HUES48 (cell line): ENCODE measurements around the gene AGR2.

ENCODE experiments used
- H3K27ac ChIP-seq: one replicate; pipeline ENCODE4 v1.7.0; 2013; ENCODE audit warnings: low read depth, low read length, inconsistent platforms
- H3K27me3 ChIP-seq: 2 replicates; pipeline ENCODE4 v1.6.1; 2013; ENCODE audit warnings: mild to moderate bottlenecking, low read length; ENCODE audit not compliant: control insufficient read depth, insufficient read depth
- H3K36me3 ChIP-seq: 2 replicates; pipeline ENCODE4 v1.6.1; 2013; ENCODE audit warnings: low read length; ENCODE audit not compliant: control insufficient read depth, insufficient read depth
- H3K4me1 ChIP-seq: 2 replicates; pipeline ENCODE4 v1.6.1; 2013; ENCODE audit warnings: mild to moderate bottlenecking, low read length; ENCODE audit not compliant: control insufficient read depth, insufficient read depth
- H3K4me3 ChIP-seq: 2 replicates; pipeline ENCODE4 v1.5.1; 2013; ENCODE audit warnings: mild to moderate bottlenecking, low read depth, low read length
- H3K9ac ChIP-seq: 2 replicates; pipeline ENCODE4 v1.6.1; 2013; ENCODE audit warnings: mild to moderate bottlenecking, low read depth, low read length, moderate library complexity
- H3K9me3 ChIP-seq: 2 replicates; pipeline ENCODE4 v1.6.1; 2013; ENCODE audit warnings: low read length; ENCODE audit not compliant: control insufficient read depth, insufficient read depth

AGR2 gene

DNA sequence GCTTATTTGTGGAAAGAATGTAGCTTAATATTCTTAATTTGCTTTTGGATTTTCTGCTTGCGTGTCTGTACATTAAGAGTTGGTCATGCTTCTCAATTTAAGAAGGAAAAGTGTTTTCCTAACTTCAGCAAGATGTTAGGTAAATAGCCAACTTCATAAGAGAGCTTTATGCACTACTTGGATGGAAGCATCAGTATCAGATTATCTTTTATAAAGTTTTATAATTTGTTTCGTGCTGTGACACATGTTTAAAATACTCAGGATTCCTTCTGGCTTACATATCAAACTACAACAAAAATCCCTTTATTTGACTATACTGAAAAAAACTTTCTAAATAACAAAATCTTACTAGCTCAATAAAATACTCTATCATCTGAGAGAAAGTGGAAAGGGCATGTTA lies 34.8 kb upstream of the AGR2 start:
- no peaks in the 10 kb centered on the region for H3K36me3 ChIP-seq
- H3K27ac ChIP-seq = no peak overlapping the region
- no peaks in the 10 kb centered on the region for H3K9me3 ChIP-seq
- H3K4me1 ChIP-seq = no peaks in the 10 kb centered on the region
- no peaks in the 10 kb centered on the region for H3K27me3 ChIP-seq
- no peak overlapping the region for H3K4me3 ChIP-seq
- H3K9ac ChIP-seq = no peak overlapping the region

DNA sequence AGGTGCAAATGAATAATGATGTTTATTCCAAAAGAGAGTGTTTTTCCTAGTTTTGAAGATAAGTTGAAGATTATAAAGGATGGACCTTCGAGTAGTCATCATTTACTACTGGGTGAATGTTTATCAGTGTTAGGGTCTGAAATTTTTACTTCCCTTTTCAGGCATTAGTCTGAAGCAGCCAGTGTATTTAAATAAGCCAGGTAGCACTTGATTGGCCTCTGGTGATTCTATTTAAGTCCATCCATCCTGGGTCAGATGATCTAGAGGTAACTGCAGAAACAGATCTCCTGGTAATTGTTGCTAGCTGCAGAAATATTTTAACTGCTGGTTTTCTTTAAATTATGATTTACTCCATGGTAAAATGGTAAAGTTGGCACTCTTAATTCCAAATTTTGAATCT lies 34.1 kb upstream of the AGR2 start:
- Histone ChIP-seq H3K4me3 (no peak overlapping the region), H3K36me3 (no peaks in the 10 kb centered on the region), H3K9me3 (no peaks in the 10 kb centered on the region), H3K27ac (no peak overlapping the region), H3K4me1 (no peaks in the 10 kb centered on the region), H3K27me3 (no peaks in the 10 kb centered on the region), H3K9ac (no peak overlapping the region)

DNA sequence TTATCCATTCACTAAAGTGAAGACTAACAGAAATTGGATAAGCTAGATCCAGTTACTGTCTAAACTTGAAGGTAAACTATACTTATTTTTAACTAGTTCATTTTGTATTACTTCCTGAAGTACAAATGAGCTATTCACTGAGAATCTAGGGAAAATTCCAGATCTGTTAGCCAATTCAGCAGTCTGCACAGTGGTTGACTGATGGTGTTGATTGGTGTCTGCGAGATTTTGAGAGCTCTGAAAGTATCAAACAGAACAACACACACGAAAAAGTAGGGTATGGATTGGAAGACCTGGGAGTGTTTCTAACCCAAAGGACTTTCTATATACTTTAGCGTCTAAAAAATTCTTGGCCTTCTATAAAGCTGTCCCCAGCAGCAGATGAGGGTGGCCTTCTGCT lies 33.6 kb upstream of the AGR2 start:
- H3K4me1 ChIP-seq = no peaks in the 10 kb centered on the region
- H3K9me3 ChIP-seq = no peaks in the 10 kb centered on the region
- H3K4me3 ChIP-seq = no peak overlapping the region
- no peaks in the 10 kb centered on the region for H3K36me3 ChIP-seq
- H3K9ac ChIP-seq = no peak overlapping the region
- H3K27me3 ChIP-seq = no peaks in the 10 kb centered on the region
- no peak overlapping the region for H3K27ac ChIP-seq

DNA sequence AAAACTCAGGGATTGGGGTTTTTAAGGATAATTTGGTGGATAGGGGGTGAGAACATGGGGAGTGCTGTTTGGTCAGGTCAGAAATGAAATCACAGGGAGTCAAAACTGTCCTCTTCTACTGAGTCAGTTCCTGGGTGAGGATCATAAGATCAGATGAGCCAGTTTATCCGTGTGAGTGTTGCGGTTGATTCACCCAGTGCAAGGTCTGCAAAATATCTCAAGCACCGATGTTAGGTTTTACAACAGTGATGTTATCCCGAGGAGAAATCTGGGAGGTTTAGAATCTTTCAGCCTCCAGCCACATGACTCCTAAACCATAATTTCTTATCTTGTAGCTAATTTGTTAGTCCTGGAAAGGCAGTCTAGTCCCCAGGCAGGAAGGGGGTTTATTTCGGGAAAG lies 31.7 kb upstream of the AGR2 start:
- H3K4me3 ChIP-seq = no peak overlapping the region
- no peaks in the 10 kb centered on the region for H3K36me3 ChIP-seq
- H3K27me3 ChIP-seq = no peaks in the 10 kb centered on the region
- no peaks in the 10 kb centered on the region for H3K4me1 ChIP-seq
- H3K9me3 ChIP-seq = no peaks in the 10 kb centered on the region
- no peak overlapping the region for H3K27ac ChIP-seq
- no peak overlapping the region for H3K9ac ChIP-seq

DNA sequence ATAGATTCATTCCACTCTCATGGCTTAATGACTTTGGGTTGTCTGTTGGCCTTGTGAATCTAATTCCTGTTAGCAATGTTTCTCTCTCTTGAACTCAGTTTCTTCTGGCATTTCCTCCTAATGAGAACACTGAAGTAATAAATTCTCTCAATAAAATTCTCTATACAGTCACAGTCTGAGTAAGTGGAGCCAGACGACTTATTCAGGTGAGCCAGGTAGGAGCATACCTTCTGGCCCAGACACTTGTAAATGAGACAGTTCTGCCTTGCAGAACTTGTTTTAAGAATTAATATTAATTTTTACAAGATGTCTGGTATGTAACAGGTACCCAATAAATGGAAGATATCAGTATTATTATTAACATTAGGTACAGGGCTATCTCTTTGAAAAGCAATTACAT lies 28.6 kb upstream of the AGR2 start:
- H3K9me3 ChIP-seq = no peaks in the 10 kb centered on the region
- no peak overlapping the region for H3K4me3 ChIP-seq
- no peak overlapping the region for H3K9ac ChIP-seq
- no peak overlapping the region for H3K27ac ChIP-seq
- no peaks in the 10 kb centered on the region for H3K27me3 ChIP-seq
- no peaks in the 10 kb centered on the region for H3K4me1 ChIP-seq
- no peaks in the 10 kb centered on the region for H3K36me3 ChIP-seq

DNA sequence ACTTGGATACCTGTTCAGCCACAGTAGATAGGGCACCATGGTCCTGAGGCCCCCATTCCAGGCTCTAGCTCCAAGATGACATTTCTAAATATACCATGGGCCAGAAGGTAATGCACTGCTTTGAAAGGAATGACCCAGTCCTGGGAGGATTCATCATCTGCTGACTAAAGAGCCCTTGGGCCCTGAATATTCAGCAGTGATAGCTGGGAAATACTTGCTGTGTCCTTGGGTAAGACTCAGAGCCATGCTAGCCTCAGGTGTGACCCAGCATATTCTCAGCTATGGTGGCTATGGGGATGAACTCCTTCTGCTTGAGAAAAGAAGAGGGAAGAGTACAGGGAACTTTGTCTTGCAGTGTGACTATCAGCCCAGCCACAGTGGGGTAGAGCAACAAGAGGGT lies 21.3 kb upstream of the AGR2 start:
- Histone ChIP-seq H3K36me3 (no peaks in the 10 kb centered on the region), H3K9me3 (no peaks in the 10 kb centered on the region), H3K27ac (no peak overlapping the region), H3K4me1 (no peaks in the 10 kb centered on the region), H3K9ac (no peak overlapping the region), H3K4me3 (no peak overlapping the region), H3K27me3 (no peaks in the 10 kb centered on the region)

DNA sequence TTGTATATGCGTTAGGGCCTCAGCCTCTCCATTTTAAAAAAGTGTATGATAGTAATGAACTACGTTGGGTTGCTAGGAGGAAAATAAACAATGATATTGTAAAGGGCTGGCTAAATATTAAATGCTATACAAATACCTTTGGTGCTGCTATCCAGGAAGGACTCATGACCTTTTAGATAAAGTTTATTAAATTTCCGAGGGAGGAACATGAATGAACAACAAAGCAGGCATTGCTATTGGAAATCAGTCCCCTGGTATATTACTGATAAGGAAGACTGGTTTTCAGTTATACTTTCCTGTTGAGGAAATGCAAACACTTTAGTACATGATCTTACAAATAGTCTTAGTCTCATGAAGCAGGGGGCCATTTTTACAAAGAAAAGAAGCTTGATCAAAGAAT lies 17.2 kb upstream of the AGR2 start:
- Histone ChIP-seq H3K4me1 (no peaks in the 10 kb centered on the region), H3K9me3 (no peaks in the 10 kb centered on the region), H3K4me3 (no peak overlapping the region), H3K36me3 (no peaks in the 10 kb centered on the region), H3K9ac (no peak overlapping the region), H3K27me3 (no peaks in the 10 kb centered on the region), H3K27ac (no peak overlapping the region)

DNA sequence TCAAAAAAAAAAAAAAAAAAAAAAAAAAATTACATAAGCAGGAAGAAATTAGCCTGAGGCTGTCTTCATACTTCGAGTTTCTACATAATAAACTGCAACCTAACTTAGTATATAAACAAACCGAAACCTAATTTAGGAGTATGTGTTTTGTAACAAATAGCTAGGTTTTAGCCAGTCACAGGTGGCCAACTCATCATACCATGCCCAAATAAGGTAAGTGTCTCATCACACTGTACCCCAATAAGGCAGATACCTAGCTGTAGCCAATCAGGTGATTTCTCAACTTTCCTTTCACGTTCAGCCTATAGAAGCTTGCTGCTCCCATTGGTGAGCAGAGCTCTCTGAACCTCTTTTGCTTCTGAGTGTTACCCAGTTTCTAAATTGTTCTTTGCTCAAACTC lies 13.9 kb upstream of the AGR2 start:
- H3K27me3 ChIP-seq = no peaks in the 10 kb centered on the region
- no peak overlapping the region for H3K9ac ChIP-seq
- no peak overlapping the region for H3K4me3 ChIP-seq
- no peak overlapping the region for H3K27ac ChIP-seq
- no peaks in the 10 kb centered on the region for H3K4me1 ChIP-seq
- no peaks in the 10 kb centered on the region for H3K9me3 ChIP-seq
- H3K36me3 ChIP-seq = no peaks in the 10 kb centered on the region

DNA sequence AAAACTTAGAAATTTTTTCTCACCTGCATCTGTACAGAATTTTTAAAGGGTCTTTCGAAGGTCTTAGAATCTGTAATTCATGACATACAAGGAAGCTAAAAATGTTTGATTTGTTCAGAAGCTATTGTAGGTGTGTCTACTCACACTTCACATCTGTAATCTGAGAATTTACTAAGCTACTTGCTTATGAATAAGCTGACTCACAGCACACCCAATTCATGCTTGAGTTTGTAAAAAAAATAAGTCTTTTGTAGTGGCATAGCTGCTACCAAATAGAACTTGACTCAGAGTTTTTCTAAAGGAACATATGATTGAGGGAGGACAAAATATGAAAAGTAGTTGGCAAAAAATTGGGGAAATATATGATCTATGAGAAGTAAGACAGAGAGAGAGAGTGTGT lies 12.7 kb upstream of the AGR2 start:
- Histone ChIP-seq H3K36me3 (no peaks in the 10 kb centered on the region), H3K27ac (no peak overlapping the region), H3K9ac (no peak overlapping the region), H3K9me3 (no peaks in the 10 kb centered on the region), H3K27me3 (no peaks in the 10 kb centered on the region), H3K4me1 (no peaks in the 10 kb centered on the region), H3K4me3 (no peak overlapping the region)

DNA sequence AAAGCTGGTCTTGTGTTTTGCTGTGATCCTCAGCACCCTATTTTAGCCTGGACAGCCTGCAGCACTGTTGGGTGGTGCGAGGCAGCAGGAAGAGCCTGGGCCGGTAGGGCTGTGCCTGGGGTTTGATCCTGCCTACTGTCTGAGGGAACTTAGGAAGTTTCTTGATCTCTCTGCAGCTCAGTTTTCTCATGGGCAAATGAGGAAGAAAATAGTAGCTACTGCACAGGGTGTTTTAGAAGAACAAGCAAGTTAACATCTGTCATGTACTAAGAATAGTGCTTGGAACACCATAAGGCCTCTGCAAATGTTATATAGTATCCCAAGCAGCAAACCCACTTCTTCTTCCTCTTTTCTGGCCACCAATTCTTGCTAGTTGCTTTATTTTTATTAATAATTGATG lies 12.0 kb upstream of the AGR2 start:
- Histone ChIP-seq H3K9ac (no peak overlapping the region), H3K9me3 (no peaks in the 10 kb centered on the region), H3K36me3 (no peaks in the 10 kb centered on the region), H3K27me3 (no peaks in the 10 kb centered on the region), H3K4me3 (no peak overlapping the region), H3K4me1 (no peaks in the 10 kb centered on the region), H3K27ac (no peak overlapping the region)

DNA sequence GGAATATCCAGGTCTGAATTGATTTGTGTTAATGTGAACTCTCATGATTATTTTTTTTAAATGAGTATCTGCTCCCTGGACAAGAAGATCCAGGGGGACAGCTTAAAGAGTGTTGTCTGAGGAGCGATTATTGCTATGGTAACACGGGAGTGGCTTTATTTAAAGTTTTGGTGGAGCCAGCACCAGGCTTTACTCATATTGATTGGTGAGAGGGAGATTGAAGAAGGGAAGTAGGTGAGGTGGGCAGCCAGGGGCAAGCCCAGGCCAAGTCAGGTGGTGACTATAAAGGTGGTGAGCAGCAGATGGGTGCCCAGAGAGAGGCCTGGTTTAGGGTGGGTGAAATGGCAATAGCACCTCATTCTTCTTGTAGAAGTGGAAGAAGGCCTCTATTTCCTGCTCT lies 10.2 kb upstream of the AGR2 start:
- H3K4me3 ChIP-seq = no peak overlapping the region
- H3K36me3 ChIP-seq = no peaks in the 10 kb centered on the region
- no peak overlapping the region for H3K27ac ChIP-seq
- no peaks in the 10 kb centered on the region for H3K27me3 ChIP-seq
- no peaks in the 10 kb centered on the region for H3K9me3 ChIP-seq
- no peak overlapping the region for H3K9ac ChIP-seq
- no peaks in the 10 kb centered on the region for H3K4me1 ChIP-seq

DNA sequence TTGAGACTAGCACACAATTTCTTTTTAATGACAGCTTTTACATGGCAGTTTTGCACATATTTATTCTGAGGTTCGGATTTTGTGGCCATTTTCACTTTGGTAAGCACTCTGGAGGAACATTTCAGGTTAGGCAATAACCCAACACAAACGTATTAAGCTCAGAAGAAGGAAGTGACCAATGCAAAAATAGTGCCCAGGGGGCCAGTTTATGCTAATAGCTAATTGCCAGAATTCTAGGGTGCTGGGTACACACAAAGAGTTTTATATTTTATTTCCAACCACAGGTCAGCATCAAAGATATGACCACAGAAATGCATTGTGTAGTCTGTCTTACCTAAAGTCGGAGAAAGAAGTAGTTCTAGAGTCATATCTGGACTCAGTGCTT lies 8.4 kb upstream of the AGR2 start:
- Histone ChIP-seq H3K36me3 (no peaks in the 10 kb centered on the region), H3K27ac (no peak overlapping the region), H3K9ac (no peak overlapping the region), H3K27me3 (no peaks in the 10 kb centered on the region), H3K9me3 (no peaks in the 10 kb centered on the region), H3K4me3 (no peak overlapping the region), H3K4me1 (no peaks in the 10 kb centered on the region)
